Psoas muscle (tissue), 8 donors: ENCODE measurements around the gene TDRD7. TPM values are rescaled to one million over a fixed set of nuclear protein-coding genes. Genes with fewer than 3 reads are reported as not detected.

Experiments used
- ATAC-seq, 4 donors: fragments of 200-7000 bp; cut with Tn5 transposase; one replicate each; pipeline ENCODE4 v1.9.1; 2020; ENCODE audit warnings: moderate library complexity in 3 of 4, mild to moderate bottlenecking in 2 of 4
- DNase-seq, 2 donors: peaks; one replicate each; pipeline ENCODE4 v3.0.0-alpha.2; 2020
- H3K27ac ChIP-seq: fragments of 200-600 bp; one replicate; pipeline ENCODE4 v1.8.0; 2022
- H3K27me3 ChIP-seq, 3 donors: fragments of 200-600 bp in 1 of 3; one replicate each; pipeline versions ENCODE4 v1.6.1 to v1.8.0; 2013 to 2022; ENCODE audit warnings: low read length in 2 of 3, mild to moderate bottlenecking in 2 of 3, moderate library complexity in 1 of 3; ENCODE audit not compliant: insufficient read depth in 3 of 3
- H3K36me3 ChIP-seq, 2 donors: fragments of 200-600 bp in 1 of 2; one replicate each; pipeline versions ENCODE4 v1.6.1 to v1.8.0; 2013 to 2022; ENCODE audit warnings: low read depth in 1 of 2, mild to moderate bottlenecking in 1 of 2, moderate library complexity in 1 of 2; ENCODE audit not compliant: insufficient read depth in 1 of 2
- H3K4me1 ChIP-seq: fragments of 200-600 bp; one replicate; pipeline ENCODE4 v1.8.0; 2022
- H3K4me3 ChIP-seq: fragments of 200-600 bp; one replicate; pipeline ENCODE4 v1.8.0; 2022; ENCODE audit warnings: mild to moderate bottlenecking
- H3K9me3 ChIP-seq: fragments of 200-600 bp; one replicate; pipeline ENCODE4 v1.8.0; 2022
- CTCF ChIP-seq: fragments of 200-600 bp; IDR thresholded peaks from one replicate; pipeline ENCODE4 v1.8.0; 2022; ENCODE audit warnings: antibody characterized with exemption
- WGBS, 3 donors: extraction: QIAGEN DNeasy Blood & Tissue Kit; methylation state at CpG; one replicate each; pipeline versions ENCODE4 v1.1.6 to v1.1.7; 2013; 5-methylcytosine and 5-hydroxymethylcytosine counted together
- intact Hi-C, 2 donors: fragments of 100-400 bp; cut with DNase I; formaldehyde crosslinking; loops; one replicate each; pipeline versions ENCODE4 v1.11.0 to v1.14.2; 2022
- polyA plus RNA-seq, 3 donors: library from polyadenylated mRNA; stranded (reverse); fragments of 200-250 nt; gene quantifications; one replicate each; pipeline ENCODE4 v1.2.3, GENCODE V29; 2013
- total RNA-seq, 4 donors: library from RNA; stranded (reverse); fragmentation: NEBNext Ultra II Directional in 2 of 4; extraction: Animal tissue kit (Norgen Biotek cat#: 25700) in 2 of 4; gene quantifications; one replicate each; pipeline versions ENCODE4 v1.2.1 to v1.2.4, GENCODE V29; 2021 to 2023
- donor health status: healthy with polysubstance abuse.
- donor health status: DM: no; HTN: no; CAD: no; lungs with moderate emphysema.
- donor health status: Bipolar disorder and iron deficiency.
- donor health status: healthy.
- donor health status: DM: yes; HTN: yes; CAD: no.
- donor health status: DM: no; HTN: no; CAD: no.
- donor health status: DM: no; HTN: no; CAD: no.
- donor health status: DM: yes; HTN: yes; CAD: no.

Gene TDRD7
- total and polyA plus RNA-seq, 7 donors, result 2.3 to 9.9 (median 4.9) TPM

GRCh38 chr9:97390791-97391406 lies 21.0 kb upstream of the TDRD7 start:
- TF ChIP-seq CTCF, result no peak
- Histone ChIP-seq H3K4me3 (no peak overlapping the region), H3K4me1 (no peaks in the 10 kb centered on the region), H3K27ac (no peak overlapping the region), H3K36me3 (no peaks in the 10 kb centered on the region), H3K9me3 (no peaks in the 10 kb centered on the region), H3K27me3 (peaks cover 0 to 6% (median 2%) of the 10 kb centered on the region in 3 donors)
- WGBS, 3 donors, result 68 to 74% (median 73%) methylated on average over 10 of the region's 10 CpGs
- intact Hi-C loops, result no loop called here
- no peak for DNase-seq
- no peak for ATAC-seq

DNA sequence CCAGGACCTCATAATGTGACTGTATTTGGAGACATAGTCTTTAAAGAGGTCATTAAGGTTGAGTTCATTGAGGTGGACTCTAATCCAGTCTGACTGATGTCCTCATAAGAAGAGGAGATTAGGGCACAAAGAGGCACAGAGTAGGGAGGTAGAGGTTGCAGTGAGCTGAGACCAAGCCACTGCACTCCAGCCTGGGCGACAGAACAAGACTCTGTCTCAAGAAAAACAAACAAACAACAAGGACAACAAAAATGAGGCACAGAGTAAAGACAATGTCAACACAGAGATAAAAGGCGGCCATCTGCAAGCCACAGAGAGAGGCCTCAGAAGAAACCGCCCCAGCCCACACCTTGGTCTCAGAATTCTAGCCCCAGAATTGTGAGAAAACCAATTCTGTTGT lies 17.0 kb upstream of the TDRD7 start:
- Histone ChIP-seq H3K27ac (no peak overlapping the region), H3K36me3 (no peaks in the 10 kb centered on the region), H3K9me3 (no peaks in the 10 kb centered on the region), H3K4me3 (no peak overlapping the region), H3K27me3 (no peaks in the 10 kb centered on the region), H3K4me1 (no peaks in the 10 kb centered on the region)
- intact Hi-C loops, result loop anchor here in 1 of 2 donors (5.0 kb wide), 1 partner anchor 538 kb away; no protein-coding TSS in a partner anchor
- no peak for ATAC-seq
- DNase-seq, result no peak
- WGBS, 3 donors, result 53 to 55% (median 55%) methylated on average over 3 of the region's 3 CpGs
- TF ChIP-seq CTCF, result no peak

- ATAC-seq, result no peak
- no peak overlapping the region for H3K27ac ChIP-seq
- H3K36me3 ChIP-seq, result no peaks in the 10 kb centered on the region
- H3K9me3 ChIP-seq, result no peaks in the 10 kb centered on the region
- DNase-seq, result no peak
- H3K4me3 ChIP-seq, result no peak overlapping the region
- WGBS, 3 donors, result 84 to 90% (median 87%) methylated on average over 5 of the region's 5 CpGs
- H3K4me1 ChIP-seq, result no peaks in the 10 kb centered on the region
- TF ChIP-seq CTCF, result no peak
- H3K27me3 ChIP-seq, result no peaks in the 10 kb centered on the region
- intact Hi-C loops, result loop anchor here in 1 of 2 donors (5.0 kb wide), 1 partner anchor 538 kb away; no protein-coding TSS in a partner anchor
These were observed 16.2 kb upstream of the TDRD7 start for GRCh38 chr9:97395745-97396144.

DNA sequence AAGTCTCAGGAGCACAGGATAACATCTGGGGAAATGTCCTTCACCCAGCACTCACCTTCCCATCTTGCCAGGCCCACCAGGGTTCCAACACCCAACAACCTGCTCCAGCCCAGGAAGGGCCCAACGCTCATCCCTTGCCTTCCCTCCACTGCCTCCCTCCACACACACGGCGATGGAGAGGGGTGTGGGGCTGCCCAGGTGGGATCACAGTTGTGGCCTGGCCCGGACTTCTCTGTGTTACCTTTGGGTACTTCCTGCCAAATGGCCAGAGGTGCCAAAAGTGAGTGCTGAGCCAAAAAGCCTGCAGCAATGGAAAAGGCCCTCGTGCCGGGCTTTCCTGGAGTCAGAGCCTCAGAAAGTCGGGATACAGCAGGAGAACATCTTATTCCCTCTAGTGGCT lies 15.6 kb upstream of the TDRD7 start:
- H3K27ac ChIP-seq, result no peak overlapping the region
- ATAC-seq (no peak), DNase-seq (no peak)
- H3K4me1 ChIP-seq, result no peaks in the 10 kb centered on the region
- intact Hi-C loops, result loop anchor here in 1 of 2 donors (5.0 kb wide), 1 partner anchor 539 kb away; no protein-coding TSS in a partner anchor
- no peak overlapping the region for H3K4me3 ChIP-seq
- no peaks in the 10 kb centered on the region for H3K27me3 ChIP-seq
- TF ChIP-seq CTCF, result no peak
- H3K9me3 ChIP-seq, result no peaks in the 10 kb centered on the region
- WGBS, 3 donors, result 72 to 77% (median 72%) methylated on average over 7 of the region's 7 CpGs
- H3K36me3 ChIP-seq, result no peaks in the 10 kb centered on the region

- WGBS, 3 donors, result 79 to 93% (median 82%) methylated on average over 1 of the region's 1 CpG
- ATAC-seq, result no peak
These were observed 14.7 kb upstream of the TDRD7 start for GRCh38 chr9:97397220-97397619.

More at GRCh38 chr9:97397220-97397619, 14.7 kb upstream of the TDRD7 start:
- H3K4me3 ChIP-seq, result no peak overlapping the region
- no peak for TF ChIP-seq CTCF
- no peak for DNase-seq
- intact Hi-C loops, result loop anchor here in 1 of 2 donors (5.0 kb wide), 1 partner anchor 540 kb away; no protein-coding TSS in a partner anchor
- H3K4me1 ChIP-seq, result no peaks in the 10 kb centered on the region
- no peaks in the 10 kb centered on the region for H3K27me3 ChIP-seq
- H3K9me3 ChIP-seq, result no peaks in the 10 kb centered on the region
- H3K36me3 ChIP-seq, result no peaks in the 10 kb centered on the region
- H3K27ac ChIP-seq, result no peak overlapping the region
